Activated naive CD4-positive, alpha-beta T cell treated with anti-CD3 and anti-CD28 coated beads for 36 hours (primary cell): Measurements from ENCODE around the gene NEDD4L. TPM values are rescaled to one million over a fixed set of nuclear protein-coding genes. Genes with fewer than 3 reads are reported as not detected.

Experiments used
- CTCF ChIA-PET: fragments of 350-600 bp; sonication (Branson Sonifier 250); formaldehyde crosslinking; loops from one replicate; lab custom pipeline; 2021; ENCODE audit warnings: antibody characterized with exemption; lab: Charles Lee
- DNase-seq: peaks from one replicate; pipeline ENCODE4 v3.0.0-alpha.2; 2020
- H3K27ac Mint-ChIP-seq: one replicate; pipeline ENCODE4 v1.8.0; 2021; ENCODE audit warnings: mild to moderate bottlenecking, mixed read lengths
- H3K27me3 Mint-ChIP-seq: one replicate; pipeline ENCODE4 v1.8.0; 2021; ENCODE audit warnings: low read depth, mixed read lengths
- H3K36me3 Mint-ChIP-seq: one replicate; pipeline ENCODE4 v1.8.0; 2021; ENCODE audit warnings: low read depth, mixed read lengths
- H3K4me1 Mint-ChIP-seq: one replicate; pipeline ENCODE4 v1.8.0; 2021; ENCODE audit warnings: low read depth, mixed read lengths
- H3K4me3 Mint-ChIP-seq: one replicate; pipeline ENCODE4 v1.8.0; 2021; ENCODE audit warnings: mild to moderate bottlenecking, moderate library complexity, mixed read lengths
- H3K9me3 Mint-ChIP-seq: one replicate; pipeline ENCODE4 v1.8.0; 2021; ENCODE audit warnings: mixed read lengths
- intact Hi-C: fragments of 100-400 bp; cut with micrococcal nuclease; formaldehyde crosslinking; loops from one replicate; pipeline ENCODE4 v1.15.1; 2023
- total RNA-seq, 2 experiments: library from RNA; stranded (reverse); gene quantifications; one replicate each; pipeline ENCODE4 v1.2.3, GENCODE V29; 2021

NEDD4L gene
- total RNA-seq, 2 experiments from 2014 or later: 5.3 to 5.6 TPM

DNA sequence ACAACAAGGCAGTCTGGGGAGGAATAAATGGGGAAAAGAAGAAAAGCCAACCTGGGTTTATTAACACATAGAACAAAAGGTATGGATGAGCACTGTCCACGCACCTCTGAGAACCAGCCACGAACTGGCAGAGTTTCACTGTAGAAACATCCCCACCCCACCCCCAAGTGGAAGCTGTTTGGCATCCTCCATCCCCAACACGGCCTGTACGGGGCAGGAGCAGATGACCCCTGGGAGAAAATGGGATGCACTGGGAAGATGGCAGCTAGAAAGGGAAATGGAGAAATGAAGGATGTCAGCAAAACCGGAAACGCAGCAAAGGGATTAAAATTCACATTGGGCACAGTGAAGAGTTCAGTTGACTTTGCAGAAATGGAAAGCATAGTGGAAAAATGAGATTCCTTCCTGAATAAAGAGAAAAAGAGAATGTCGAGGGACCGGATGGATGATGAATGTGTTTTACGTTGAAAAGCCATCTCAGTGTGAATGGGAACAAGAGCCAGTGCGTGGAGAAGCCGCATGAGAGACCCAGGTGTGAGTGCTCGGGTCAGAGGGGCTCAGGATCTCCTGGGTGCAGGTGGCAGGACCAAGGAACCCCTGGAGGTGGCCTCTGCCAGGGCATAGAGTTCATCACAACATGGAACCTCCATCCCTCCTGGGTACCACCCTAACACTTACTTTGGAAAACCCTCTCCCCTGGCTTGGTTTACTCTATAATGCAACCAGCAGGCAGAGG, 337.8 kb downstream of the NEDD4L start:
- H3K4me1 Mint-ChIP-seq: no peaks in the 10 kb centered on the region
- no peak for DNase-seq
- no peaks in the 10 kb centered on the region for H3K27me3 Mint-ChIP-seq
- CTCF ChIA-PET: interaction anchor here (1.2 kb wide), 1 partner anchor 87 kb away, joined by 3 read pairs; no protein-coding TSS in a partner anchor
- no peak overlapping the region for H3K4me3 Mint-ChIP-seq
- intact Hi-C loops: no loop called here
- no peak overlapping the region for H3K27ac Mint-ChIP-seq
- H3K36me3 Mint-ChIP-seq: no peaks in the 10 kb centered on the region
- no peaks in the 10 kb centered on the region for H3K9me3 Mint-ChIP-seq

GRCh38 chr18:58382446-58382845, 338.4 kb downstream of the NEDD4L start:
- no peak for DNase-seq
- no peak overlapping the region for H3K27ac Mint-ChIP-seq
- no peaks in the 10 kb centered on the region for H3K4me1 Mint-ChIP-seq
- H3K4me3 Mint-ChIP-seq: no peak overlapping the region
- CTCF ChIA-PET: interaction anchor here (1.2 kb wide), 1 partner anchor 88 kb away, joined by 3 read pairs; no protein-coding TSS in a partner anchor
- intact Hi-C loops: no loop called here
- no peaks in the 10 kb centered on the region for H3K27me3 Mint-ChIP-seq
- H3K9me3 Mint-ChIP-seq: no peaks in the 10 kb centered on the region
- H3K36me3 Mint-ChIP-seq: no peaks in the 10 kb centered on the region

GRCh38 chr18:58385472-58385871, 341.4 kb downstream of the NEDD4L start:
- Mint-ChIP-seq H3K4me3 (no peak overlapping the region), H3K36me3 (no peaks in the 10 kb centered on the region), H3K9me3 (no peaks in the 10 kb centered on the region), H3K4me1 (no peaks in the 10 kb centered on the region), H3K27ac (no peak overlapping the region), H3K27me3 (no peaks in the 10 kb centered on the region)
- intact Hi-C loops: no loop called here
- DNase-seq: no peak
- CTCF ChIA-PET: no interaction called here

DNA sequence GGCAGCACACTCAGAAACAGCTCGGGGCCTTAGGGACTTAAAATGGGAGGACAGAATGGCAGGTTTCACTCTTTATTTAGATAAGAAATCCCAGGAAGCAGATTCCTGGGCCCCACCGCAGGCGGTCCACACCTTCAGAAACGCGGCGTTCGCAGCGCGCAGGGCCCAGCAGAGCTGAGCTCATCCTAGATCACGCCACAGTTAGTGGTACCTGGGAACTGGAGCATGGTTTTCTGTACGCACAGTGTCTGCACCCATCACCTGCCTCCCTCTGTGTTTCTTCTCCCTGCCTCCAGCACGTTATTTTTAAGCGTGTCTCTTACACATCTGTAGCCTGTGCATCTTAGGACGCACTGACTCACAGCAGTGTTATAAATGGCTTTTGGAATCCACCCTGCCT, 342.8 kb downstream of the NEDD4L start:
- Mint-ChIP-seq H3K4me3 (no peak overlapping the region), H3K4me1 (no peaks in the 10 kb centered on the region), H3K27me3 (no peaks in the 10 kb centered on the region), H3K27ac (no peak overlapping the region), H3K9me3 (no peaks in the 10 kb centered on the region), H3K36me3 (no peaks in the 10 kb centered on the region)
- no peak for DNase-seq
- CTCF ChIA-PET: no interaction called here
- intact Hi-C loops: no loop called here

- H3K36me3 Mint-ChIP-seq: no peaks in the 10 kb centered on the region
- no peaks in the 10 kb centered on the region for H3K4me1 Mint-ChIP-seq
- H3K27me3 Mint-ChIP-seq: no peaks in the 10 kb centered on the region
- CTCF ChIA-PET: interaction anchor here (0.7 kb wide), 1 partner anchor 58 kb away, joined by 3 read pairs; no protein-coding TSS in a partner anchor
- no peaks in the 10 kb centered on the region for H3K9me3 Mint-ChIP-seq
- intact Hi-C loops: no loop called here
- DNase-seq: no peak
- H3K4me3 Mint-ChIP-seq: no peak overlapping the region
- no peak overlapping the region for H3K27ac Mint-ChIP-seq
These were observed 343.7 kb downstream of the NEDD4L start for GRCh38 chr18:58387716-58388115.

GRCh38 chr18:58388736-58389135, 344.7 kb downstream of the NEDD4L start:
- Mint-ChIP-seq H3K27ac (no peak overlapping the region), H3K27me3 (no peaks in the 10 kb centered on the region), H3K4me1 (no peaks in the 10 kb centered on the region), H3K9me3 (no peaks in the 10 kb centered on the region), H3K4me3 (no peak overlapping the region), H3K36me3 (no peaks in the 10 kb centered on the region)
- intact Hi-C loops: no loop called here
- CTCF ChIA-PET: no interaction called here
- no peak for DNase-seq

DNA sequence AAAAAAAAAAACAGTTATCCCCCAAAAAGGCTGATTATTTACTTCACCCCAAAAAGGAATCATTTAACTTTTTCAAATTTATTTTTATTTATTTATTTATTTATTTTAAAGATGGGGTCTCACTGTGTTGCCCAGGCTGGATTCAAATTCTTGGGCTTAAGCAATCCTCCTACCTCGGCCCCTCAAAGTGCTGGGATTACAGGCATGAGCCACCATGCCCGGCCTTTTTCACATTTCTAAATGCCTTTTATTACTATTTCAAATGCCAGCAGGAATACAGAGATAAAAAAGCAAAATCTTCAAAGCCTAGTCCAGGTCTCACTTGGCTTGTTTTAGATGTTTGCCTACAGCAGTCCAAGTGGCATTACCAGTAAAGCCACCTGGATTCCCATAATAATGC, 345.7 kb downstream of the NEDD4L start:
- no peaks in the 10 kb centered on the region for H3K27me3 Mint-ChIP-seq
- intact Hi-C loops: no loop called here
- H3K27ac Mint-ChIP-seq: no peak overlapping the region
- H3K36me3 Mint-ChIP-seq: no peaks in the 10 kb centered on the region
- H3K9me3 Mint-ChIP-seq: no peaks in the 10 kb centered on the region
- CTCF ChIA-PET: no interaction called here
- H3K4me1 Mint-ChIP-seq: no peaks in the 10 kb centered on the region
- no peak overlapping the region for H3K4me3 Mint-ChIP-seq
- no peak for DNase-seq

GRCh38 chr18:58390399-58390798, 346.4 kb downstream of the NEDD4L start:
- no peak for DNase-seq
- intact Hi-C loops: no loop called here
- Mint-ChIP-seq H3K4me1 (no peaks in the 10 kb centered on the region), H3K9me3 (no peaks in the 10 kb centered on the region), H3K36me3 (no peaks in the 10 kb centered on the region), H3K27me3 (no peaks in the 10 kb centered on the region), H3K4me3 (no peak overlapping the region), H3K27ac (no peak overlapping the region)
- CTCF ChIA-PET: no interaction called here

DNA sequence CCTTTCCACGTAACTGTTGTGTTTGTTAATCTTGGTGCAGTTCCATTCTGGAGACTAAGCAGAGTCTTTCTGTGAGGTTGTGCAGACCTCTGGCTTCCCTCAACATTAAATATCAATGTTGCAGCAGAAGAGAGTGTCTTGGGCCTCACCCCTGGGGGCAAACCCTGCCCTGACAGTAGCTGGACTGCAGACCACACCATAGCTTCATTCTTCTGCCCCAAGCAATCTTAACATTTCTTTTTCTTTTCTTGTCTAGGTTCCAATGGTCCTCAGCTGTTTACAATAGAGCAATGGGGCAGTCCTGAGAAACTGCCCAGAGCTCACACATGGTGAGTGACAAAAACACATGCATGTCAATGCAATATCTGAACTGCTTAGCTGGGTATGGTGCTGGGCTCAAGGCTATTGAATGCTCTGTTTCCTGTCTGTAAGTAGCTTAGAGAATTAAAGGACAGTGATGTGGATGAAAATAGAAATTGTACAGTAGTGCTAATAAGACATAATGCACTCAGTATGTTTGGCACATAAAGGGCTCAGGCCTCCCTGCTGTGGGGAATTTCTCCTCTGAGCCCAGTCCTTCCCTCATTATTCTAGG, 347.3 kb downstream of the NEDD4L start:
- H3K4me3 Mint-ChIP-seq: no peak overlapping the region
- intact Hi-C loops: no loop called here

DNA sequence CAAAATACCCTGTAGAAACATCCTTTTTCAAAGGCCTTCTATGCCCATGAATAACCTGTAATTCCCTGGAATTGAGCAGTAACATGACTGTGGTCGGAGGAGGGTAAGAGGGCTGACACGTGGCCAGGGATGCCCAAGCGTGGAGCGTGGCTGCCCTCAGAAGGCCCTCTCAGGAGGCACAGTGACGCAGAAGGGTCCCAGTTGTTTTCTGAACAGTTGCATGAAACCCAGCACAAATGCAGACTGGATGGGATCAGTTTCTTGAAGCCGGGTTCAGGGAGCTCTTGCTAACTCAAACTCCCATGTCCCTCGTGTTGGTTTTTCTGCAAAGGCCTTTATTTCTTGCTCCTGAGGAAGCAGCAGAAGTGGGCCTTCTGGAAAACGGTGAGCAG, 347.9 kb downstream of the NEDD4L start:
- Mint-ChIP-seq H3K4me3 (no peak overlapping the region), H3K36me3 (no peaks in the 10 kb centered on the region), H3K27me3 (no peaks in the 10 kb centered on the region), H3K4me1 (peaks cover 5% of the 10 kb centered on the region), H3K27ac (no peak overlapping the region), H3K9me3 (no peaks in the 10 kb centered on the region)
- CTCF ChIA-PET: interaction anchor here (0.5 to 1.5 kb wide), 2 partner anchors 59 to 752 kb away, joined by 3 read pairs; no protein-coding TSS in a partner anchor
- no peak for DNase-seq
- intact Hi-C loops: no loop called here

More for the DNA sequence above, 347.3 kb downstream of the NEDD4L start:
- no peak for DNase-seq
- Mint-ChIP-seq H3K36me3 (no peaks in the 10 kb centered on the region), H3K27ac (no peak overlapping the region), H3K27me3 (no peaks in the 10 kb centered on the region), H3K9me3 (no peaks in the 10 kb centered on the region), H3K4me1 (peaks cover 5% of the 10 kb centered on the region)
- CTCF ChIA-PET: interaction anchor here (0.5 kb wide), 1 partner anchor 751 kb away, joined by 3 read pairs; no protein-coding TSS in a partner anchor

DNA sequence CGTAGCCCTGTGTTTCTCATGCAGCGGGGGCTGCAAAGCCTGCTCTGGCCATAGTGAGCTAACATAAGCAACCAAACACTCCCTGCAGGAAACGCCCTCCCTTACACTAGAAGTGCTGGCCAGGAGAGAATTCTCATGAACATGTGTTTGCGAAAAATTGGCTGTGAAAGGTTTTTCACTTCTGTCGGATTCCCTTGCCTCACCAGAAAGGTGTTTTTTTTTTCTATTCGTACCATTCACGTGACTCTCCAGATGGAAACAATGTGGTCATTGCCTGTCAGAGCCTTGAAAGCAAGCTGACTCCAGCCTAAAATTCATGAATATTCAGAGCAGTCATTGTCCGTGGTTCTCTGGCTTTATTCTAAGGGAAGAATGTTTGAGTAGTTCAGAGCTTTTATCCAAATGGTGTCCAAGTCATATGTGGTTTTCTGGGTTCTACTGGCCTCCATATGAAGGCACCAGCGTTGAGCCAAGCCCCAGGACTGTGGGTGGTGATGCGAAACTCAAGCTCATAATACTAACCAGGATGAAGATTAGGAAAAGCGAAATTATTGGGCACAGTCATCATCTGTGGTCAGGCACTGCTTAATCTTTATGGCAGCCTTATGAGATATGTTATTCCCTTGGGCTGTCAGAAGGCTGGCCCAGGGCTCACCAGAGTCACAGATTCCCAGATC, 348.4 kb downstream of the NEDD4L start:
- DNase-seq: no peak
- no peaks in the 10 kb centered on the region for H3K36me3 Mint-ChIP-seq
- peaks cover 9% of the 10 kb centered on the region for H3K4me1 Mint-ChIP-seq
- no peaks in the 10 kb centered on the region for H3K9me3 Mint-ChIP-seq
- H3K27me3 Mint-ChIP-seq: no peaks in the 10 kb centered on the region
- no peak overlapping the region for H3K4me3 Mint-ChIP-seq
- no peak overlapping the region for H3K27ac Mint-ChIP-seq
- CTCF ChIA-PET: interaction anchor here (0.8 to 2.7 kb wide), 3 partner anchors 58 to 108 kb away, joined by 3 to 7 read pairs (median 3); no protein-coding TSS in a partner anchor
- intact Hi-C loops: no loop called here

DNA sequence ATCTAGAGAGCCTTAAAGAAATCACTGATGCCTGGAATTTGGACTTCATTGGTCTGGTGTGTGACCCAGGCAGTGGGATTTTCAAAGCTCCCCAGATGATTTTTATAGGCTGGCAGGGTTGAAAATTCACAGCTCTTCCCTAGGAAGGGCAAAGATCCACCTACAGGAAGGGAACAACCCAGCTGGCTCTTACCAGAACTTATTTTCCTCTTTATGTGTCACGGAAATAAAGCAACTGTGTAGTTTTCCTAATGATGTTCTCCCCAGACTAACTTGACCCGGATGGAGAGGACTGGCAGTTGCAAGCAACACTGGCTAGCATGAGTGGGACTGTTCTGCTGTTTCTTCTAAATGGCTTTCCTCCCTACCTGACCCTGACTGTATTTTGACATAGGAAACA, 349.3 kb downstream of the NEDD4L start:
- CTCF ChIA-PET: interaction anchor here (1.5 to 2.7 kb wide), 2 partner anchors 58 to 103 kb away, joined by 3 to 7 read pairs; no protein-coding TSS in a partner anchor
- intact Hi-C loops: no loop called here
- Mint-ChIP-seq H3K4me3 (no peak overlapping the region), H3K9me3 (no peaks in the 10 kb centered on the region), H3K27me3 (no peaks in the 10 kb centered on the region), H3K27ac (no peak overlapping the region), H3K36me3 (no peaks in the 10 kb centered on the region), H3K4me1 (peaks cover 14% of the 10 kb centered on the region)
- no peak for DNase-seq
